Measurements from ENCODE around the gene EFS. TPM values are rescaled to one million over a fixed set of nuclear protein-coding genes. Genes with fewer than 3 reads are reported as not detected.

EFS gene
- total RNA-seq, 1 experiment from 2014 or later = not detected

DNA sequence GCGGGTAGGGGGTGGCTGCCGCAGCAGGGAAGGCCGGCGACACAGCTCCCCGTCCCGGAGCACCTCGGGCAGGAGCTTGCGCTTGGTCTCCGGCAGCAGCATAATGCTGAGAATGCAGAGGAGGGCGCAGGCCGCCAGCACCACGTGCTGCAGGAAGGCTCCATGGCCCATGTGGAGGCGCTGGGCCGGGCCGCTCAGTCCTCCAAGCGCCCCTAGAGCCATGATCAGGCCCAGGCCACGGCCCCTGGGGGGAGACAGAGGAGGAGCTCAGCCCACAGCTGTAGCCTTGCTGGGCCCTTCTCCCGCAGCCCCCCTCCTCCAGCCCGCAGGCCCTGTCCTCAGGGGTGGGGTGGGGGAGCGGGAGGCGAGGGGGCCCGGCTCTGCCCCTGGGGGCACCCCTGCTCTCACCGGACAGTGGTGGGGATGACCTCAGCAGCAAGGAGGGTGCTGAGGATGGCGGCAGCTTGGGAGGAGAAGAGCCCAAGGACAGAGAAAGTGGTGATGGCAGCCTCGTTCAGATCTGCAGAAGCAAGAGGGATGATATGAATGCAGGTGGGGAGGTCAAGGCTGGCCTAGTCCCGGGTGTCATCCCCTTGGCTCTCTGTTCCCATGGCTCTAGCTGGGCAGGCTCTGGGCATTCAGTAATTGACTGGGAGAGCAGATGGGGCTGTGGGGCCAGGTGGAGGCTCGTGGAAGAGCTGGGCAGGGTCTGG lies 18.1 kb downstream of the EFS start:
- DNase-seq (ENCODE audit: low read depth, low spot score) (no peak), ATAC-seq (no peak)
- TF ChIP-seq POLR2AphosphoS5 (IDR thresholded peaks at IDR 0.05; ENCODE audit: low read depth, low read length) (no peak), TCF7L2 (IDR thresholded peaks at IDR 0.05; ENCODE audit: low read depth, low read length) (no peak), SIN3A (IDR thresholded peaks at IDR 0.05; ENCODE audit: borderline replicate concordance, insufficient read depth, low read depth, low read length) (no peak)
- TF ChIP-seq, protein P1, sequence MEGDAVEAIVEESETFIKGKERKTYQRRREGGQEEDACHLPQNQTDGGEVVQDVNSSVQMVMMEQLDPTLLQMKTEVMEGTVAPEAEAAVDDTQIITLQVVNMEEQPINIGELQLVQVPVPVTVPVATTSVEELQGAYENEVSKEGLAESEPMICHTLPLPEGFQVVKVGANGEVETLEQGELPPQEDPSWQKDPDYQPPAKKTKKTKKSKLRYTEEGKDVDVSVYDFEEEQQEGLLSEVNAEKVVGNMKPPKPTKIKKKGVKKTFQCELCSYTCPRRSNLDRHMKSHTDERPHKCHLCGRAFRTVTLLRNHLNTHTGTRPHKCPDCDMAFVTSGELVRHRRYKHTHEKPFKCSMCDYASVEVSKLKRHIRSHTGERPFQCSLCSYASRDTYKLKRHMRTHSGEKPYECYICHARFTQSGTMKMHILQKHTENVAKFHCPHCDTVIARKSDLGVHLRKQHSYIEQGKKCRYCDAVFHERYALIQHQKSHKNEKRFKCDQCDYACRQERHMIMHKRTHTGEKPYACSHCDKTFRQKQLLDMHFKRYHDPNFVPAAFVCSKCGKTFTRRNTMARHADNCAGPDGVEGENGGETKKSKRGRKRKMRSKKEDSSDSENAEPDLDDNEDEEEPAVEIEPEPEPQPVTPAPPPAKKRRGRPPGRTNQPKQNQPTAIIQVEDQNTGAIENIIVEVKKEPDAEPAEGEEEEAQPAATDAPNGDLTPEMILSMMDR (IDR thresholded peaks at IDR 0.05) = no peak
- TF ChIP-seq, protein P2, sequence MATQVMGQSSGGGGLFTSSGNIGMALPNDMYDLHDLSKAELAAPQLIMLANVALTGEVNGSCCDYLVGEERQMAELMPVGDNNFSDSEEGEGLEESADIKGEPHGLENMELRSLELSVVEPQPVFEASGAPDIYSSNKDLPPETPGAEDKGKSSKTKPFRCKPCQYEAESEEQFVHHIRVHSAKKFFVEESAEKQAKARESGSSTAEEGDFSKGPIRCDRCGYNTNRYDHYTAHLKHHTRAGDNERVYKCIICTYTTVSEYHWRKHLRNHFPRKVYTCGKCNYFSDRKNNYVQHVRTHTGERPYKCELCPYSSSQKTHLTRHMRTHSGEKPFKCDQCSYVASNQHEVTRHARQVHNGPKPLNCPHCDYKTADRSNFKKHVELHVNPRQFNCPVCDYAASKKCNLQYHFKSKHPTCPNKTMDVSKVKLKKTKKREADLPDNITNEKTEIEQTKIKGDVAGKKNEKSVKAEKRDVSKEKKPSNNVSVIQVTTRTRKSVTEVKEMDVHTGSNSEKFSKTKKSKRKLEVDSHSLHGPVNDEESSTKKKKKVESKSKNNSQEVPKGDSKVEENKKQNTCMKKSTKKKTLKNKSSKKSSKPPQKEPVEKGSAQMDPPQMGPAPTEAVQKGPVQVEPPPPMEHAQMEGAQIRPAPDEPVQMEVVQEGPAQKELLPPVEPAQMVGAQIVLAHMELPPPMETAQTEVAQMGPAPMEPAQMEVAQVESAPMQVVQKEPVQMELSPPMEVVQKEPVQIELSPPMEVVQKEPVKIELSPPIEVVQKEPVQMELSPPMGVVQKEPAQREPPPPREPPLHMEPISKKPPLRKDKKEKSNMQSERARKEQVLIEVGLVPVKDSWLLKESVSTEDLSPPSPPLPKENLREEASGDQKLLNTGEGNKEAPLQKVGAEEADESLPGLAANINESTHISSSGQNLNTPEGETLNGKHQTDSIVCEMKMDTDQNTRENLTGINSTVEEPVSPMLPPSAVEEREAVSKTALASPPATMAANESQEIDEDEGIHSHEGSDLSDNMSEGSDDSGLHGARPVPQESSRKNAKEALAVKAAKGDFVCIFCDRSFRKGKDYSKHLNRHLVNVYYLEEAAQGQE (IDR thresholded peaks at IDR 0.05; ENCODE audit: insufficient read depth in 1 of 2, low read depth in 2 of 2, low read length in 1 of 2) = no peak
- ChIA-PET CTCF (no interaction called here), POLR2A (no interaction called here)
- Histone ChIP-seq H3K4me1 (ENCODE audit: control insufficient read depth, insufficient read depth, low read length) (no peaks in the 10 kb centered on the region), H3K27me3 (ENCODE audit: control insufficient read depth, insufficient read depth, low read length) (no peaks in the 10 kb centered on the region; the same call in 1 of the 2 replicates), H3K4me3 (ENCODE audit: low read depth in 2 of 2, low read length in 2 of 2) (no peak overlapping the region), H3K9me3 (ENCODE audit: control insufficient read depth, insufficient read depth, low read depth, low read length) (no peaks in the 10 kb centered on the region), H3K36me3 (ENCODE audit: control insufficient read depth, insufficient read depth, low read length) (no peaks in the 10 kb centered on the region), H3K27ac (ENCODE audit: low read length) (no peak overlapping the region)
- in situ Hi-C loops (cut with HindIII; ENCODE audit: low pct_unique_long_range_greater_than_20kb, low sequenced_read_pairs) (no loop called here), intact Hi-C loops (cut with micrococcal nuclease; ENCODE audit: unreplicated experiment) (no loop called here)
- no TSS peak for BruUV-seq (replicated peaks)

DNA sequence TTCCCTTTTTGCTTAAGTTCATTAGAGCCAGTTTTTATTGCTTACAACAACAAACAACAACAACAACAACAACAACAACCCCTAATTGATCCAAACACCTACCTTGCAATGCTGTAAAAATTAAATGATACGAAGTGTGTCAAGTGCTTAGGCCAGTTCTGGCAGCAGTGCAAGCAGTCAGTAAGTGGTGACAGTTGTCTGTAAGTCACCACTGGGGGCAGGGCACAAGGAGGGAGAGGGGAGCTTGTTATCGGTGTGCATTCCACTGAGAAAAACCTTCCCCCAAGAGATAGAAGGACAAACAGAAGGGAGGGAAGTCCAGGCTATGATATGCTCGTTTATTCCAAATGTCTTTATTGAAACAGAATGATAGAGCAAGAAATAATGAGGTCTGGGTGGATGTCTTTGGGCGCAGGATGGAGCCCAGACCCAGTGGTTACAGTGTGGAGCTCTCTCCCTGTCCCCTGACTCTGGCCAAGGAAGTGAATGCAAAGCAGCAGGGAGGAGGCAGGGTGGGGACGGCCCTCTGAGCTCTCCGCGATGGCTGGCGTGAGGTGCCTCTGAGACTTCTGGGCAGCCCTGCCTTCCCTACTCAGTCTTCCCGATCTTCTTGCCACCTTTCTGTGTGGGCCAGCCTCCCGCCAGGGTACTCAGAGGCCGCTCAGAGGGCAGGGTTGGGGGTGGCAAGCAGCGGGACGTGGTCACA lies 18.8 kb downstream of the EFS start:
- H3K4me1 ChIP-seq (ENCODE audit: control insufficient read depth, insufficient read depth, low read length) = no peaks in the 10 kb centered on the region
- TF ChIP-seq SIN3A (IDR thresholded peaks at IDR 0.05; ENCODE audit: borderline replicate concordance, insufficient read depth, low read depth, low read length) (no peak), TCF7L2 (IDR thresholded peaks at IDR 0.05; ENCODE audit: low read depth, low read length) (no peak), POLR2AphosphoS5 (IDR thresholded peaks at IDR 0.05; ENCODE audit: low read depth, low read length) (no peak)
- TF ChIP-seq, protein P1 (IDR thresholded peaks at IDR 0.05) = no peak; the same call in 1 of the 2 replicates
- TF ChIP-seq, protein P2 (IDR thresholded peaks at IDR 0.05; ENCODE audit: insufficient read depth in 1 of 2, low read depth in 2 of 2, low read length in 1 of 2) = no peak
- CTCF ChIA-PET = no interaction called here
- in situ Hi-C loops (cut with HindIII; ENCODE audit: low pct_unique_long_range_greater_than_20kb, low sequenced_read_pairs) = no loop called here
- no peak overlapping the region for H3K27ac ChIP-seq (ENCODE audit: low read length)
- intact Hi-C loops (cut with micrococcal nuclease; ENCODE audit: unreplicated experiment) = no loop called here
- no peaks in the 10 kb centered on the region for H3K36me3 ChIP-seq (ENCODE audit: control insufficient read depth, insufficient read depth, low read length)
- ATAC-seq (no peak; the same call in 1 of the 2 replicates), DNase-seq (ENCODE audit: low read depth, low spot score) (no peak)
- POLR2A ChIA-PET = no interaction called here
- H3K9me3 ChIP-seq (ENCODE audit: control insufficient read depth, insufficient read depth, low read depth, low read length) = no peaks in the 10 kb centered on the region
- BruUV-seq (replicated peaks) = no TSS peak
- H3K4me3 ChIP-seq (ENCODE audit: low read depth in 2 of 2, low read length in 2 of 2) = no peak overlapping the region
- no peaks in the 10 kb centered on the region; the same call in 1 of the 2 replicates for H3K27me3 ChIP-seq (ENCODE audit: control insufficient read depth, insufficient read depth, low read length)

All from Panc1 (cell line).